ENCODE data around the gene RANBP1.

DNA sequence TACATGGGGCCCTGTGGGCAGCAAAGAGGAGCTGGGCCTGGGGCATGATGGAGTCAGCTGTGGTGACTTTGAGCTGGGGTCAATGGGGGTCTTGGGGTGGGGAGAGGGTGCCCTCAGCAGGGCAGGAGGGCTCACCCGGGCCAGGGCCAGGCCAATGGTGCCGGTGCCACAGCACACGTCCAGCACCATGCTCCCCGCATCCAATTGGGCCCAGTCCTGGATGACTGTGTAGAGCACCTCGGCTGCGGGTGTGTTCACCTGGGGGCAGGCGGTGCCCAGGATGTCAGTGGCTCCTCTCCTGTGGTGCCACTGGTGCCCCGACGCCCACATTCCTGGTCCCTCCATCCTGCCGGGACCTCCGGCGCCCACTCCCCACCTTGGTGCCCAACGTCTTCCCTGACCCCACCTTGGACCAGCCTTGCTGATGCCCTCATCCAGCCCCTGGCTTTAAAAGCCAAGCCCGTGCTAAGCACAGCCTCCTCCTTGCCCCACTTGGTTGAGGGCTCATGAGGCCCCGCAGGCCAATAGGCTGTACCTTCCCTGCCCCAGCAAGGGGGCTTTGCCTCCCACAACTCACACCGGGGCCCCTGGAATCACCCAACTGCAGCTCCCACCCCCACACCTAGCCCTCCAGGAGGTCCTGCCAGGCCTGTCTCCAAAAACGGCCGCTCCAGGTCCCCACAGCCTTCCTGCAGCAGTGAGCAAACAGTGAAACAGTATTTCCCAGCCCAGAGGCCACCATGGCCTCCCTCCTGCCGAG lies 2.2 kb upstream of the RANBP1 start:
- TF ChIP-seq ZNF121 (CRISPR knock-in tag; IDR thresholded peaks at IDR 0.05), result no peak
- no peak for TF ChIP-seq NFYB (CRISPR knock-in tag; conservative IDR thresholded peaks at IDR 0.05; ENCODE audit: low read depth)
- TF ChIP-seq CTCF (IDR thresholded peaks at IDR 0.05), result no peak
- no peak for TF ChIP-seq IRF1 (CRISPR knock-in tag; IDR thresholded peaks at IDR 0.05)
- no peak for TF ChIP-seq USF2 (CRISPR knock-in tag; IDR thresholded peaks at IDR 0.05)
- no peak for TF ChIP-seq SP1 (CRISPR knock-in tag; conservative IDR thresholded peaks at IDR 0.05)
- TF ChIP-seq ATF2 (CRISPR knock-in tag; IDR thresholded peaks at IDR 0.05; ENCODE audit: borderline replicate concordance, low read depth), result no peak
- TF ChIP-seq TEAD4 (CRISPR knock-in tag; IDR thresholded peaks at IDR 0.05), result no peak
- no peak for TF ChIP-seq E2F4 (CRISPR knock-in tag; IDR thresholded peaks at IDR 0.05; ENCODE audit: borderline replicate concordance, low read depth)
- no peak for TF ChIP-seq E2F1 (CRISPR knock-in tag; IDR thresholded peaks at IDR 0.05)
- TF ChIP-seq JUN (CRISPR knock-in tag; IDR thresholded peaks at IDR 0.05), result no peak
- TF ChIP-seq NR2C2 (CRISPR knock-in tag; IDR thresholded peaks at IDR 0.05), result no peak
- no peak for TF ChIP-seq FOXP4 (CRISPR knock-in tag; IDR thresholded peaks at IDR 0.05)
